ENCODE results near the gene ELMO1.

ELMO1 gene

DNA sequence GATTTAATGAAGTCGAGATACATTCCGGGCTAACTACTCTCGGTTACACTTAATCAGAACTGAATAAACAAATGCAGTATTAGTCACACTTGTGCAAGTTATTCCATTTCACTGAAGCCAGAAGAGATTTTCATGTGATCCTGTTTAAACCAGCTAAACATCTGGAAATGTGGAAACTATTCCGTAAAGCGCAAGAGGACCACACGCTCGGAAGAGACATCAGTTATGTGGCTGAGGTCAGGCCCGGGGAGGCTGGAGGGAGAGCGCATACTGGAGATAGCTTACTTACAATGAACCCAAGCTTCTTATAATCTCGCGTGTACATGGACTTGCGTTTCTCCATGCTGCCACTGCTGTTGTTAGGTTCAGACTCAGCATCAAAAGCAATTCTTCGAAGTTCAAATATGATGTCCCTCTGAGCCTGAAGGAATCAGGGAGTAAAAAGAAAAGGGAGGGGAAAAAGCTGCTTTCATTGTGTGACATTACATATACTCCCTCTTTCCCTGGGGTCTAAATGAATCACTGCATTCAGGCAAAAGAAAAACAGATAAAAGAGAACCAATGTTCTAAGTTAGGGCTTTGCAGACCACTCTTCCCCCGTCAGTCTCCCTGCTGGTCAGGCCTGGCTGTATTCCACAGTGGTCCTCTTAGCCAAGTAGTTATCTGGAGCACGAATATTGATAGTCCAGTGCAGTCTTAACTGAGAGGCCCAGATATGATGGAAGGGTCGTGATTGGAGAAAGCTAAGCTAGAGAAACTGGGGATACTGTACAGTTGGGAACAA is 237.4 kb downstream of the ELMO1 start:
- peak; percentile 86 for DNase-seq

DNA sequence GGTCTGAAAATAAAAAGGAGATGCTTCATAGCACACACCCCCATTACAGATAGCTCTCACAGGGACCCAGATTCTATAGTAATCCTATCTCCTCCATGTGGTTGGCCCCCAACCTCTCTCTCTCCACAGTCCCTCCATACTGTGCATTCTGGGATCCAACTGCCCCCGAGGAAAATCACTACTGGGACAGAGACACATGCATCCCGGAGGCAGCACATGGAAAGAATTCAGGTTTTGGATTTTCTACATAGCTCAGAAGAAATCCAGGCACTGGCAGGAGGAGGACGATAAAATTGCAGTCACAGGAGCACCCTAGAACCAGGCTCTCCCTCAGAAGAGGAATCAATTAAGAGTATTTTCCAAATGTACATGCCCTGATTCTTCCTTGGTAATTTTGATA is 239.5 kb downstream of the ELMO1 start:
- DNase-seq, result no peak

GRCh38 chr7:37208528-37208927 is 240.1 kb downstream of the ELMO1 start:
- peak; percentile 89 for DNase-seq

DNA sequence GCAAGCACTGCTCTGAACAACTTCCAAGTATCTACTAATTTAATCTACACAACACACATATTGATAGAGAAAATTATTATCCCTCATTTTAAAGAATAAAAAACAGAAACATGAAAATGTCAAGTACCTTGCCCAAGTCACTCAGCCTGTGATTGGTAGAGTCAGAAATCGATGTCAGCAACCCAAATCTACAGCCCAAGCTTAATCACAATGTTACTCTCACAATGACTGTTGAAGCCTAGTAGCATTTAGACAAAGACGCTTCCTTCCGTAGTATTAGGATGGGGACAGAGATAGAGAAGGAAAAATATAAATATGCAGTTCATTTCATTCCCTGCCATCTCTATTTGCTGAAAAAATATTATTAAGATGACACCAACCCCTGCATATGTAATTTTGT is 242.5 kb downstream of the ELMO1 start:
- no peak for DNase-seq

DNA sequence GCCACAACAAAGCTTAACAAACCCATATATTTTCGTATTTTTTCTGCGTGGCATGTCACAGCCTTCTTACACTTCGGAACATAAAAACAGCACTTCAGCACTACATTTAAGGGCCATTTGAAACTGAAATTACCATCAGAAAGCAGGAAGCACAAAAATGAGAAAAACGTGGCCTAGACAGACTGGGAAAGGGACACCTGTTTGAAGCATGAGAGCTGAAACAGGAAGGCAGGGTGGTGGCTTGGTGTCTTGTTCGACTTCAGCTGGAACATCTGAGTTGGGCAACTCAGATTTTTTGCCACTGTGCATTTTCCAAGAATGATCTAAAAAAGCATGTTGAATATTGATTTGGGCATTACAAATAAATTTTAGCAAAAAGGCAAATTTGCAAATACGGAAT is 243.2 kb downstream of the ELMO1 start:
- DNase-seq, result no peak

DNA sequence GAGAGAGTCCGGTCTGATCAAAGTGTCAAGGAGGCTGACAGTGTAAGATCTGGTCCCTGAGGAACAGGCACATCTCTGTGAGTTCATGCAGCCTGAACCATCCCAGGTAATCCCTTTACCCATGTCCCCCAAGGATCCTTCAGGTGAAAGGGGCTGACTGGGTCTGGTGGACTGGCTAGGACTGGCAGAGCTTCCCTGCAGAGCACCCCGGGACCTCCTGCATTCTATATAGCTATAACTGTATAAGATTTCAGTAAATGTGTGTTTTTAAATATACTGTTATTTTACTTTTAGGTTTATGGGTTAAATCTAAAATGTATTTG is 246.8 kb downstream of the ELMO1 start:
- DNase-seq, result no peak

- peak; percentile 92 for DNase-seq
These were observed 247.4 kb downstream of the ELMO1 start for GRCh38 chr7:37201003-37201875.

DNA sequence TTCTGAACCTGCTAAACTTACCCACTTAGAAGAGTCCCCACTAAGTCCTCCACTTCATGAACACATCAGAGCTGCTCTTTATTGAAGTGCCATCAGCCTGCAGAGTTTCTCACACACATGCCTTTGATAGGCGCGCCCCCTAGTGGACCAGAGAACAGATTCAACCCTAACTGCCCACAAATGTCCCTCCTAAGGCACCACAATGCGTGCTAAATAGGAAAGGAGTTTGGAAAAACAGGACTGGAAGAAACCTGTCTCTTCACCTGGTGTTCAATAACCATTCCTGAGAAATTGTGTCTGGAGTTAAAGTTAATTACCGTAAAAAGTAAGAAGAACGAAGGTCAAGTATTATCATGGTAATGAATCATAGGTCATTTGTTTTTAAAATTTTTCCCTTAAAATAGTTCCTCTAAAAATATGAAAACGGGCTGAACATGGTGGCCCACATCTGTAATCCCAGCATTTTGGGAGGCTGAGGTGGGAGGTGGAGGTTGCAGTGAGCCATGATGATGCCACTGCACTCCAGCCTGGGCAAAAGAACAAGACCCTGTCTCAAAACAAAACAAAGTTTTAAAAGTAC is 249.7 kb downstream of the ELMO1 start:
- peak; percentile 84 for DNase-seq

DNA sequence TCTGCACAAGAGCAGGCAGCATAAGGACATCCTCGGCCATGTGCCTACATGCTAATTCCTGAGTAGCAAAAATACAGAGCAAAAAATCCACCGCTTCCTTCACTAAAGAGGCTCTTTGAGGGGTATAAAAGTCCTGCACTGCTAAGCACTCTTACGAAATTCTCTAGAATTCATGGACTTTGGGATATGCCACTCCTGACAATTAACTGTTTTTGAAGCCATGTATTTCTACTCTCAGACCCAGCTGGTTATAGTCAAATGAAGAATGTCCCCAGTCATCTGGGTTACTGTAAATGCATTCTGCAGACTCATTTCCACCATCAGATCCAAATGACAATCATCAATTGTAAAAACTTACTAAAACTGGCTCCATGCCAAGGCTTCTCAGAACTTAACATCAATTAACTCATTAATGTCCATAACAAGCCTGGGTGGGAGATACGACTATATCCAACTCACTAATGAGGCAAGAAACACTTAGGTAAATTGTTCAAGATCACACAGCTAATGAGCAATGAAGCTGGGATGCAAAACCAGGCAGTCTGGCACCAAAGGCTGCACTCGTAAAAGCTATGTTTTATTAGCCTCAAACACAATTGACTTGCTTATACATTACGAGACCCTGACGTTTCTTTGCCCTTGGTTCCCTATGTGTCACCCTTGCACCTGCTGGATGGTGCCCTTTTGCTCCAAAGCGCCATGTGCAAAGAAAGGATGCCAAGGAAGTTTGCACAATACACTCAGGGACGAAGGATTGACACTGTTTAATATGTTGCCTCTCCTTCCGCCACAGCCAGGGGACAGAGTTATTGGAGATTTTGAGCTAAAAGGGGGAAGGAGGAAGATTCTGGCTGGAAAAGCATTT is 250.4 kb downstream of the ELMO1 start:
- no peak for DNase-seq

DNA sequence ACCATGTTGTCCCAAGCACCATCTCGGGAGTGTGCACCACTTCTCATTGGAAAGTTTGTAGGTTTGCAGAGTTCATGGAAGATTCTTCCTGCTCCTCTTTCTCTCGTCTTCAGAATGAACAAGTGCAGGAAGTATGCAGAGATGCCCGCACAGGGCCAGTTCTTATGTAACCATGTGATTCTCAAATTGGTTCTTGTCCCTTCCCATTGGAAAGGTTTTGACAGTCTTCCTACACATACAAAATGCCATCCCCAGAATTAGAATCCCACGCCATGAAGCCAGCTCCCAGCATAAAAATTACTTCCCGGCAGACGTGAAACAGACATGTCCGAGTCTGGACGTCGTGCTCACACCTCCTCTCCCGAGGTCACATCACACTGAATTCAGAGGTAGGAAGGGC is 251.6 kb downstream of the ELMO1 start:
- no peak for DNase-seq

DNA sequence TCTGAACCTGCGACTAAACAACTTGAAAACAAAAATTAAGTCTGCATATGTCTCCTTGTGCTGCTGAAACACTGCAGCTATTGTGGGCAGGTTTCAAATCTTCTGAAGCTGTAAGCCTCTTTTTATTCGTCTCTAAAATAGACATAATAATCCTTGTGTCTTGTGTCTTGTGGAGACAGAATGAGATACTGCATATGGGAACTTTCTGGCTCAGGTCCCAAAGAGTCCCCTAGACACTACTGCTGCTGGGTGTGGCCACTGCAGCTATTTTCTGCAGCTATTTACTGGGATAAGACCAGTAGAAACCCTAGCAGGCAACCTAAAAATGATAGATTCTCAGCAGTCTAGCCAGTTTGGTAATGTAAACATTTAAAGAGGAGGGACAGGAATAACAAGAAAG is 252.0 kb downstream of the ELMO1 start:
- DNase-seq, result peak; percentile 44

DNA sequence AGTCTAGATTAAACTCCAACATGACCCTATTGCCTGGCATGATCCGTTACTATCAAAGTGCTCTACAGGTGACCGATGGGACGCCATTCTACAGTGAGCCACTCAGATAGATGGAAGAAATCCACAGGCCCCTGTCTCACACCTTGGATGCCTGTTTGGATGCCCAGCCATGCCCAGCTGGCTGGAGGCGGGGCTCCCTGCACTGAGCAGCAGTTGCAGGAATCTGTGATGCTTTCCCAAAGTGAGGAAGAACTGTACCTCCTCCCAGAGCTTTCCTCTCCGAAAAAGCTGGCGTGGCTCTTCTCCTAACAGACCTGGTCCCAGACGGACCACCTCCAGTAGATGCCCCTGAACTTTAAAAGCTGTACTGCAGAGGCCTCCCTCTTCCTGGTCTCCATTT is 253.3 kb downstream of the ELMO1 start:
- no peak for DNase-seq

- DNase-seq, result no peak
These were observed 253.7 kb downstream of the ELMO1 start for GRCh38 chr7:37194943-37195342.

DNA sequence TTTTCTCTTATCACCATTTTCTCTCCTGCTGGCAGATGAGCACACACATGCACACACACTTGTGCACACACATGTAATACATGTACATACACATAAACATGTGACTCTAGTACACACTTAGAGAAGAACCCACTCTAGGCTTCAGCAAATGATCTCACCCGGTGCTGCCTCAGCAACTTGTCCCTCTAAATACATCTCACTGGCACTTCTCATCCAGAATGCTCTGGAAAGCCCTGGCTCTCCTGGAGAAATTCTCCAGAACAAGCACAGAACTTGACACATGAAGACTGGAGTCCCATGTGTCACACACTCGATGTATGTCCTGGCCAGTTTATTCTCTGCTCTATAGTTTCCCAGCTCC is 254.9 kb downstream of the ELMO1 start:
- DNase-seq, result no peak

DNA sequence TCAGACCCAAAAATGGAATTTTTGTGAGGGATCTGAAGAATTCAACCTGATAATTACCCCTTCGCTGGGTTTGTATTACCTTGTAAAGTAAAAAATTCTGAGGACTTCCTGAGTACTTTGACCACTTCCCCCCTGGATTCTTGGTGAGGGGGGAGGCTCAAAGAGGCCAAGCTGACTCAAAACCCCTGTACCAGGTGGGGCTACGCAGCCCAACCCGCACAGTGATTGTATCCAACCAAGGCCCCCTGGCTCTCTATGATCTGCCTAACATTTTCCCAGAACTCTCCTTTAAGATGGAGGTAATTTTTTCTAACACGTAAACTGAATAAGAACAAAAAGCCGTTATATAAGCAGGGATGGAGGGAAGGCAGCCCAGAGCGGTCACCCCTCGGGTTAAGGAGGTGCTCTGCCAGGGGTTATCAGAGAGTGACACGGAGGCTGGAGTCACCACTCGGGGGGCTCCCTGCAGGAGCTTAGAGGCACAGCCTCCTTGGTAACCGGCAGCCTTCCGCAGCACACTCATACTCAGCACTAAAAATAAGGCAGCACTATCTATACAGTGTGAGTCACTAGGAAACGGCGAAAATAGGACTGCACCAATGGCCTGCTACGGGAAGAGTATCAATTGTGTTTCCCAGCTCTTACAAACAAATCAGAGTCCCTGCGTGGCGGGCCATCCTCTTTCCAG is 255.4 kb downstream of the ELMO1 start:
- no peak for DNase-seq

- DNase-seq, result no peak
These were observed 256.9 kb downstream of the ELMO1 start for GRCh38 chr7:37191797-37192196.

GRCh38 chr7:37187179-37187578 is 261.5 kb downstream of the ELMO1 start:
- no peak for DNase-seq

GRCh38 chr7:37186753-37187152 is 261.9 kb downstream of the ELMO1 start:
- DNase-seq, result no peak

GRCh38 chr7:37181550-37181932 is 267.1 kb downstream of the ELMO1 start:
- DNase-seq, result no peak

- no peak for DNase-seq
These were observed 267.7 kb downstream of the ELMO1 start for GRCh38 chr7:37180828-37181549.

GRCh38 chr7:37176079-37176478 is 272.6 kb downstream of the ELMO1 start:
- no peak for DNase-seq

GRCh38 chr7:37174460-37174859 is 274.2 kb downstream of the ELMO1 start:
- DNase-seq, result no peak
